GM19239 (cell line): ENCODE results near the gene LKAAEAR1.

Source experiments
- DNase-seq: peaks from one replicate; pipeline ENCODE4 v3.0.0; 2011; ENCODE audit warnings: low spot score; ENCODE audit not compliant: insufficient read length
- FAIRE-seq: peaks from 2 replicates; lab custom pipeline; 2011; peaks lifted over from hg19 to GRCh38; lab: Jason Lieb, UNC

LKAAEAR1 gene

GRCh38 chr20:64055396-64055892, 28.8 kb downstream of the LKAAEAR1 start:
- no peak for FAIRE-seq
- no peak for DNase-seq

GRCh38 chr20:64053841-64054661, 30.1 kb downstream of the LKAAEAR1 start:
- FAIRE-seq: no peak

GRCh38 chr20:64052987-64053840, 31.0 kb downstream of the LKAAEAR1 start:
- no peak for DNase-seq
- FAIRE-seq: no peak

More at GRCh38 chr20:64053841-64054661, 30.1 kb downstream of the LKAAEAR1 start:
- no peak for DNase-seq

GRCh38 chr20:64052326-64052722, 31.9 kb downstream of the LKAAEAR1 start:
- FAIRE-seq (no peak), DNase-seq (no peak)

- FAIRE-seq (no peak), DNase-seq (no peak)
Measured at GRCh38 chr20:64051561-64052325, 32.5 kb downstream of the LKAAEAR1 start.

- DNase-seq (no peak), FAIRE-seq (no peak)
Measured at GRCh38 chr20:64051033-64051452, 33.2 kb downstream of the LKAAEAR1 start.

GRCh38 chr20:64050261-64051032, 33.8 kb downstream of the LKAAEAR1 start:
- DNase-seq (no peak), FAIRE-seq (no peak)

GRCh38 chr20:64049878-64050260, 34.3 kb downstream of the LKAAEAR1 start:
- DNase-seq: no peak
- FAIRE-seq: no peak

- no peak for DNase-seq
- no peak for FAIRE-seq
Measured at GRCh38 chr20:64049060-64049877, 34.9 kb downstream of the LKAAEAR1 start, which contains the start of gene SOX18. SOX18 (minus strand) TSS chr20:64049639; CDS start chr20:64049516, 123 bp downstream.

GRCh38 chr20:64048402-64049044, 35.7 kb downstream of the LKAAEAR1 start:
- no peak for DNase-seq
- no peak for FAIRE-seq

- FAIRE-seq (no peak), DNase-seq (no peak)
Measured at GRCh38 chr20:64047968-64048401, 36.2 kb downstream of the LKAAEAR1 start.

- FAIRE-seq (no peak), DNase-seq (no peak)
Measured at GRCh38 chr20:64047046-64047389, 37.2 kb downstream of the LKAAEAR1 start.

GRCh38 chr20:64045346-64046011, 38.7 kb downstream of the LKAAEAR1 start:
- FAIRE-seq: no peak
- DNase-seq: no peak

- FAIRE-seq: no peak
- no peak for DNase-seq
Measured at GRCh38 chr20:64044484-64045247, 39.5 kb downstream of the LKAAEAR1 start.

GRCh38 chr20:64043768-64044167, 40.4 kb downstream of the LKAAEAR1 start:
- DNase-seq (no peak), FAIRE-seq (no peak)

- DNase-seq (no peak), FAIRE-seq (no peak)
Measured at GRCh38 chr20:64042054-64042781, 42.0 kb downstream of the LKAAEAR1 start.

- DNase-seq (no peak), FAIRE-seq (no peak)
Measured at GRCh38 chr20:64041781-64042053, 42.5 kb downstream of the LKAAEAR1 start.
